Neuronal stem cell (in vitro differentiated cells): Measurements from ENCODE around the gene FBL.
A peak's percentile ranks its signal among the peaks of the same experiment; 100 is the strongest.

ENCODE experiments used
- DNase-seq: peaks from one replicate; pipeline ENCODE4 v3.0.0-alpha.2; 2013; ENCODE audit warnings: low spot score
- H2AFZ ChIP-seq: one replicate; pipeline ENCODE4 v1.6.1; 2013; ENCODE audit warnings: mild to moderate bottlenecking, low read length, inconsistent platforms
- H2AK5ac ChIP-seq: 2 replicates; pipeline ENCODE4 v1.6.1; 2013; ENCODE audit warnings: low read depth, mild to moderate bottlenecking, inconsistent platforms, low read length, moderate library complexity, mixed read lengths
- H2BK120ac ChIP-seq: 2 replicates; pipeline ENCODE4 v1.6.1; 2013; ENCODE audit warnings: low read depth, mild to moderate bottlenecking, inconsistent platforms, low read length, moderate library complexity, mixed read lengths
- H2BK12ac ChIP-seq: one replicate; pipeline ENCODE4 v1.6.1; 2013; ENCODE audit warnings: low read length, inconsistent platforms
- H2BK15ac ChIP-seq: 2 replicates; pipeline ENCODE4 v1.6.1; 2013; ENCODE audit warnings: mild to moderate bottlenecking, low read length, inconsistent platforms, mixed read lengths
- H2BK5ac ChIP-seq: one replicate; pipeline ENCODE4 v1.6.1; 2013; ENCODE audit warnings: inconsistent platforms, mild to moderate bottlenecking, low read length, moderate library complexity
- H3K14ac ChIP-seq: one replicate; pipeline ENCODE4 v1.6.1; 2013; ENCODE audit warnings: low read length, inconsistent platforms
- H3K18ac ChIP-seq: 2 replicates; pipeline ENCODE4 v1.6.1; 2013; ENCODE audit warnings: low read length, inconsistent platforms
- H3K23ac ChIP-seq: 2 replicates; pipeline ENCODE4 v1.6.1; 2013; ENCODE audit warnings: low read depth, mild to moderate bottlenecking, mixed read lengths, low read length, inconsistent platforms; ENCODE audit not compliant: poor library complexity
- H3K27ac ChIP-seq: replicated peaks from 3 replicates; pipeline ENCODE4 v1.5.1; 2013; ENCODE audit warnings: low read length, inconsistent platforms
- H3K27me3 ChIP-seq, 3 experiments: 2 replicates each; pipeline ENCODE4 v1.6.1; 2013; ENCODE audit warnings: low read length in 3 of 3, mild to moderate bottlenecking in 2 of 3, inconsistent platforms in 1 of 3, low read depth in 1 of 3, mixed read lengths in 1 of 3, moderate library complexity in 1 of 3; ENCODE audit not compliant: control insufficient read depth in 3 of 3, insufficient read depth in 3 of 3
- H3K36me3 ChIP-seq, 2 donors: replicated peaks in 1 of 2; 2 replicates each; pipeline ENCODE4 v1.6.1; 2013; ENCODE audit warnings: low read length in 2 of 2; ENCODE audit not compliant: control insufficient read depth in 2 of 2, insufficient read depth in 2 of 2
- H3K4ac ChIP-seq: 2 replicates; pipeline ENCODE4 v1.6.1; 2013; ENCODE audit warnings: inconsistent platforms, mild to moderate bottlenecking, low read length, moderate library complexity
- H3K4me1 ChIP-seq, 2 donors: 1 replicate in 1 of 2; 2 replicates in 1 of 2; pipeline ENCODE4 v1.6.1; 2013; ENCODE audit warnings: low read length in 2 of 2, low read depth in 1 of 2; ENCODE audit not compliant: control insufficient read depth in 2 of 2, insufficient read depth in 1 of 2
- H3K4me2 ChIP-seq: one replicate; pipeline ENCODE4 v1.6.1; 2013; ENCODE audit warnings: mild to moderate bottlenecking, low read length, inconsistent platforms; ENCODE audit not compliant: insufficient read depth, poor library complexity, severe bottlenecking
- H3K4me3 ChIP-seq, 2 donors: 2 replicates each; pipeline ENCODE4 v1.5.1; 2013; ENCODE audit warnings: low read length in 2 of 2, mild to moderate bottlenecking in 2 of 2, inconsistent platforms in 1 of 2, moderate library complexity in 1 of 2
- H3K79me1 ChIP-seq: one replicate; pipeline ENCODE4 v1.6.1; 2013; ENCODE audit warnings: low read depth, mild to moderate bottlenecking, inconsistent platforms, low read length, moderate library complexity
- H3K9ac ChIP-seq: one replicate; pipeline ENCODE4 v1.6.1; 2013; ENCODE audit warnings: mild to moderate bottlenecking, low read depth, low read length, inconsistent platforms; ENCODE audit not compliant: poor library complexity
- H3K9me3 ChIP-seq, 2 donors: replicated peaks in 1 of 2; 2 replicates each; pipeline versions ENCODE3 to v1.6.1; 2013; ENCODE audit warnings: low read length in 2 of 2, mild to moderate bottlenecking in 2 of 2, inconsistent platforms in 1 of 2, low read depth in 1 of 2, mixed read lengths in 1 of 2, moderate library complexity in 1 of 2; ENCODE audit not compliant: control insufficient read depth in 2 of 2, insufficient read depth in 1 of 2
- H4K8ac ChIP-seq: one replicate; pipeline ENCODE4 v1.6.1; 2013; ENCODE audit warnings: low read depth, mild to moderate bottlenecking, inconsistent platforms, low read length, moderate library complexity
- H4K91ac ChIP-seq: one replicate; pipeline ENCODE4 v1.6.1; 2013; ENCODE audit warnings: low read length, low read depth, mild to moderate bottlenecking, inconsistent platforms; ENCODE audit not compliant: poor library complexity
- WGBS, 2 donors: extraction: QIAGEN DNeasy Blood & Tissue Kit; methylation state at CpG; one replicate each; pipeline ENCODE4 v1.1.7; 2013; ENCODE audit warnings: missing lambda C conversion rate in 2 of 2, mixed read lengths in 1 of 2; ENCODE audit not compliant: insufficient read length in 2 of 2, insufficient replicate concordance in 1 of 2; ENCODE audit errors: extremely low coverage in 2 of 2; 5-methylcytosine and 5-hydroxymethylcytosine counted together

FBL gene

DNA sequence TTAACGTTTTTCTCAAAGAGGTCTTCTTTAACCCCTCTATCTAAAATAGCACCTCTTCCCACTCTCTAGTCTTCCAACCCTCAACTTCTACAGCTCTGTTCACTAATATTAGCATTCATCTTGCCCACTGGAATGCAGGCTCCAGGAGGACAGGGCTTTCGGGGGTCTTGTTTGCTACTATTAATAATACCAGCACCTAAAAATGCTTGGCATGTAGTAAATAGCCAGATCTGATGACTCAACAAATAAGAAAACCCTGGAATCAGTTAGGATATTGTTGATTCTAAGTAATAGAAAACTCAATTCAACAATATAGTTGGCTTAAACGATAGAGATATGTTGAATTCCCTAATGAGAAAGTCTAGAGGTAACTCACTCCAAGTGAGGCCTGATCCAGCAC, 26.4 kb downstream of the FBL start:
- no peak overlapping the region for H3K4ac ChIP-seq
- H3K27me3 ChIP-seq: no peaks in the 10 kb centered on the region
- no peak overlapping the region for H3K18ac ChIP-seq
- no peak overlapping the region for H4K8ac ChIP-seq
- WGBS, 2 donors: no CpG with 5 or more reads among the region's 3 CpGs
- H2BK120ac ChIP-seq: no peak overlapping the region
- no peak overlapping the region for H3K14ac ChIP-seq
- peaks cover 0 to 2% of the 10 kb centered on the region in 2 donors for H3K9me3 ChIP-seq
- no peak overlapping the region for H4K91ac ChIP-seq
- no peak overlapping the region for H3K9ac ChIP-seq
- no peak overlapping the region for H3K23ac ChIP-seq
- H2AFZ ChIP-seq: no peak overlapping the region
- no peak overlapping the region for H2BK5ac ChIP-seq
- DNase-seq: no peak
- H3K4me1 ChIP-seq: peaks cover 9 to 10% of the 10 kb centered on the region in 2 donors
- no peak overlapping the region for H2BK12ac ChIP-seq
- H3K27ac ChIP-seq: no peak overlapping the region
- no peak overlapping the region for H3K4me3 ChIP-seq
- no peak overlapping the region for H3K4me2 ChIP-seq
- no peak overlapping the region for H2AK5ac ChIP-seq
- H3K79me1 ChIP-seq: peaks cover 4% of the 10 kb centered on the region
- H3K36me3 ChIP-seq: peaks cover 4 to 5% of the 10 kb centered on the region in 2 donors
- H2BK15ac ChIP-seq: no peak overlapping the region

DNA sequence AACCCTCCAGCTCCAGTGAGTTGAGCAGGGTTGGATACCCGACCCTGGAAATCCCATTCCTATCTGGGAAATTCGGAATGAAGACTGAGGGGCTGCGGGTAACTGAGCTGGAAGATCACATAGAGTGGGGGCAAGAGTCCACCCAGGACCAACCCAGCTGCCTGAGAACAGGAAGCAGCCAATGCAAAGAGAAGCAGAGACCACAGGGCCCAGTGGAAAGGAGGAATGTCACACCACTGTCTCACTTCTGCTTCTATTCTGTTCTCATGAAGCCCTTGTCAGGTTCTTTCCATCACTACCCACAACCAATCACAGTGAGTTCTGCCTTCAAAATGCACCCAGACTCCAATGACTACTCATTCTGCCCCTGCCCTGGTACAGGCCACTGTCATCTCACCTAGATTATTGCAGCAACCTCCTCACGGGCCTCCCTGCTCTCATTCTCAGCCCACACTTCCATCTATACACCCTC, 27.5 kb downstream of the FBL start:
- Histone ChIP-seq H3K9me3 (peaks cover 0 to 2% of the 10 kb centered on the region in 2 donors), H3K9ac (no peak overlapping the region)

DNA sequence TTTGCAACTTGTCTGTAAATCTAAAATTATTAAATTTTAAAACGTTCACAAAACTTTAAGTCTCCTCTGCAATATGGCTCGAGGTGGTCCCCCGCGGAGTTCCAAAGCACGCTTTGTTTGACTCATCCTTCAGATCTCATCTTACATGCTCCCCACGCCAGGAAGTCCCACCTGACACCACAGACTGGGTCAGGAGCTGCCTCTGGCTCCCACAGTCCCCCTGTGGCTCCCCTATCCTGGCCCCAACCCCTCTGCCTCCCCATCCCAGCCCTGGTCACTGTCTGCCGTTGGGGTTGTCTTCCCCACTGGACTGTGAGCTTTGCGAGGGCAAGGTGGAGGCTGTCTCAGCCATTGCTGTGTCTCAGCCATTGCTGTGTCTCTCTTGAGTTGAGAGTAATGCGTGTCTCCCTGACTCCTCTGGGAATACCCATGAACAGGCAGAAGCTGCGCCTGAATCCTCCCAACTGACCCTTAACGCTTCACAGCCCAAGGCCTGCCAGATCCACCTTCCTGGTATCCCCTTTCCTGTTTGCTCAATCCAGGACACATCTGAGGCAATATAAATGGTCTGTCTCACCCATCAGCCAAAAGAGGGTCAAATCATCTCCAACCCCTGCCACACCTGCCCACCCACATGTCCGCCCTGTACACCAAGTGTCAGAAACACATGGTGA, 28.2 kb downstream of the FBL start:
- Histone ChIP-seq H4K91ac (no peak overlapping the region), H3K27me3 (no peaks in the 10 kb centered on the region), H3K4ac (no peak overlapping the region), H3K23ac (no peak overlapping the region), H3K36me3 (peaks cover 4 to 5% of the 10 kb centered on the region in 2 donors), H3K18ac (no peak overlapping the region), H2BK15ac (no peak overlapping the region), H4K8ac (no peak overlapping the region), H2AK5ac (no peak overlapping the region), H3K4me1 (peaks cover 0 to 4% of the 10 kb centered on the region in 2 donors), H2AFZ (no peak overlapping the region), H2BK5ac (no peak overlapping the region), H3K4me2 (no peak overlapping the region), H3K27ac (no peak overlapping the region), H2BK12ac (no peak overlapping the region), H2BK120ac (no peak overlapping the region), H3K79me1 (no peaks in the 10 kb centered on the region), H3K14ac (no peak overlapping the region), H3K9ac (peak overlapping the region; percentile 63), H3K4me3 (no peak overlapping the region), H3K9me3 (peaks cover 0 to 2% of the 10 kb centered on the region in 2 donors)
- no CpG with 5 or more reads among the region's 12 CpGs for WGBS, 2 donors
- DNase-seq: no peak

More for the DNA sequence above, 27.5 kb downstream of the FBL start:
- no peak overlapping the region for H3K4me3 ChIP-seq
- H3K4me2 ChIP-seq: no peak overlapping the region
- H3K18ac ChIP-seq: no peak overlapping the region
- no peak overlapping the region for H2BK12ac ChIP-seq
- H3K27me3 ChIP-seq: no peaks in the 10 kb centered on the region
- no peak overlapping the region for H3K4ac ChIP-seq
- H3K79me1 ChIP-seq: peaks cover 3% of the 10 kb centered on the region
- no peak overlapping the region for H2AK5ac ChIP-seq
- no peak overlapping the region for H2BK120ac ChIP-seq
- no peak overlapping the region for H4K8ac ChIP-seq
- no peak overlapping the region for H3K23ac ChIP-seq
- H2AFZ ChIP-seq: no peak overlapping the region
- no peak overlapping the region for H4K91ac ChIP-seq
- whole genome bisulfite sequencing, 2 donors: no CpG with 5 or more reads among the region's 4 CpGs
- no peak overlapping the region for H3K14ac ChIP-seq
- peaks cover 4 to 5% of the 10 kb centered on the region in 2 donors for H3K36me3 ChIP-seq
- no peak overlapping the region for H3K27ac ChIP-seq
- H3K4me1 ChIP-seq: peaks cover 3 to 6% of the 10 kb centered on the region in 2 donors
- H2BK15ac ChIP-seq: no peak overlapping the region
- no peak overlapping the region for H2BK5ac ChIP-seq
- DNase-seq: no peak

DNA sequence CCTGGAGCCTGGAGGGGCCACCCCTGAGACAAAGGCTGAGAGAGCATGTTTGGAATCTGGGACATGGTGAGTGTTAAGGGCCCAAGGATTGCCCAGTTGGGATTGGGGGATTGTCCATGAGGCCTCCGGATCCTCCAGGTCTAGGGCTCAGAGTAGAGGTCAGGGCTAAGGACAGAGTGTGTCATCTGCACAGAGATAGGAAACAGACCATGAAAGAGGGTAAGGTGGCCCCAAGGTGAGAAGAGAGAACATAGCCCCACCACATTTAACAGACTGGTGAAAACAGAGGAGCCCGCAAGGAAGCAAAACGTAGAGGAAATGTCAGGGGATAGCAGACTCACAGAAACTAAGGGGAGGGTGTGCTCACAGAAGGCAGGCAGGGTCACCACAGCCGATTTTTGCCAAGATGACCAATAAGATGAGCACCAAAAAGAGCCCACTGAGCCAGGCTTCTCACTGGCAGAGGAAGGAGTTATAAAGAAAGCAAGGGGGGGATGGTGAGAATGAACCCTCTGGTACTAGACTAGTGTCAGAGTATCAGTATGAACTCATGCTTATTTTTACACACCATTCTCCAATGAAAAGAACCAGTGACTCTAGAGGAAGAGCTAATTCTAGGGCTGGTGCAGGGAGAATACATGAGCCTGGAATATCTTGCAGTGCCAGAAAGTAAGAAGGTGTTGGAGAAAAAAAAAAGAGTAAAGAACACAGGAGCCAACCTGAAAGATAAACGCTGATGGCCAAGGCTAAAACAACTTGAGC, 29.7 kb downstream of the FBL start:
- Histone ChIP-seq H3K79me1 (no peaks in the 10 kb centered on the region), H2BK120ac (no peak overlapping the region), H3K36me3 (peaks cover 4 to 5% of the 10 kb centered on the region in 2 donors), H4K91ac (no peak overlapping the region), H3K9me3 (peaks cover 0 to 2% of the 10 kb centered on the region in 2 donors), H3K4ac (no peak overlapping the region), H3K18ac (no peak overlapping the region), H3K9ac (no peak overlapping the region), H2AFZ (no peak overlapping the region), H3K27me3 (no peaks in the 10 kb centered on the region), H3K27ac (no peak overlapping the region), H3K4me1 (no peaks in the 10 kb centered on the region), H3K4me2 (no peak overlapping the region), H3K23ac (no peak overlapping the region), H2AK5ac (no peak overlapping the region), H3K14ac (no peak overlapping the region), H4K8ac (no peak overlapping the region), H3K4me3 (no peak overlapping the region), H2BK12ac (no peak overlapping the region), H2BK15ac (no peak overlapping the region), H2BK5ac (no peak overlapping the region)
- DNase-seq: no peak
- no CpG with 5 or more reads among the region's 5 CpGs for WGBS, 2 donors
